HG03025 (cell line): Measurements from ENCODE around the gene AMOT.

ENCODE experiments used
- ATAC-seq: cut with Tn5 transposase; IDR thresholded peaks from one replicate; pipeline ENCODE4 v1.9.1; 2021; ENCODE audit warnings: mild to moderate bottlenecking, moderate library complexity; ENCODE audit not compliant: unreplicated experiment, low FRiP score

AMOT gene

DNA sequence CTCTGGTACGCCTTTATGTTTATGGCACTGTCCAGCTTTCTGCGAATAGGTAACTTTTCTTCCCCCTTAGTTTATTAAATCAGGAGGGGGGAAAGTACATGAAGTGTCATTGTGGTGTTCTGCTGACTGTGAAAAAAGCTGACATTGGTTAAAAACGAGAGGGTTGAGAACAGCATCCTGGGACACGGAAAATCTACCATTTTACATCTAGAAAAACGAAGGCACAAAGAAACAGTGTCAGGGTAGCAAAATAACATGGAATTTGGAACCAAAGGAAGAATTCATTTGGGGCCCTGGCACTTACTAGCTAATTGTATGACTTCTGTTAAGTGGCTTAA lies 1.2 kb upstream of the AMOT start:
- ATAC-seq: no peak

DNA sequence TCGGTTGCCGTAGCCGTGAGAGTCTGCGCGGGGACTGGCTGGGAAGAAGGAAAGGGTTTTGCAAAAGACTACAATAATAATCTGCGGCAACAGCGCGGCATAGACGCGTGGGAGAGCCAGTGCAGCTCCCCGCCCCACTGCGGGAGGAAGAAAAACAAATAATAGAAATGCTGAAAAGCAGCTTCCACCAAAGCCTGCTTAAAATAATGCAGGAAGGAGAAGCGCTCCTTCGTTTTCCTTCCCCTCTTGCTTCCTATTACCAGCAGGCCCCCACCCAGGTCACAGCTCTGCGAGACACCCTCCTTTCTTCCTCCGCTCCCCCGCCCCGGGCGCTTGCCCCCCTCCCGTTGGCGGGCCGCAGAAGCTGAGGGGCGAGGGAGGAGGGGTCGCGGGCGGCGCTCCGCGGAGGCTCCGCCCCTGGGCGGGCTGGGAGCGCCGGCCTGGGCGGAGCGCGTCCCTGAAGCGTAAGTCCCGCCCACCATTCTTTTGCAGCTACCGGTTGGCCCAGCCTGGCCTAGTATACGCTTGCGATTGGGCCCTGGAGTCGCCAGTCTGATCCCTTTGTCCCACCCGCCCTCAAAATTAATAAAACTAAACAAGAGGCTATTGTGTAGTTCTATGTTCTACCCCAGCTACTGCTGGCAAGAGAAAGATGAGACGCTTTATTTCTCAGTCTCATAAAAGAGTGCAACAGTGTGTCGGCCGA lies 636 bp upstream of the AMOT start:
- ATAC-seq: peak; percentile 86

DNA sequence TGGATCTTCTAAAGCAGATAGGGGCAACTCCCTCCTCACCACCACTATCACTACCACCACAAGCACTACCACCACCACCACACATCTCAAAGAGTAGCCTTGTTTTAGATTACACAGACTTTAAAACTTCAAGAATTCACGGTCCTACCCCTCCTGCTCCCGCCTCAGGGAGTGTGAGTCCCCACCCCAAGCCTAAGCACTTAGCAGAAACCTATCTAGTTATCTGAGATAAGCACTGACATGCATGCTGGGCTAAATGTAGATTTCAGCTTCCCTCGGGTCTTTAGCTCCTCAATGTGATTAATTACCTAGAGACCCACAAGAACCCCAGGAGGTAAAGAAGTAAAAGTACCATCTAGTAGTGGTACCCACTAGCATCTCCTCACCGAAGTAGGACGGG lies 775 bp downstream of the AMOT start:
- ATAC-seq: no peak

DNA sequence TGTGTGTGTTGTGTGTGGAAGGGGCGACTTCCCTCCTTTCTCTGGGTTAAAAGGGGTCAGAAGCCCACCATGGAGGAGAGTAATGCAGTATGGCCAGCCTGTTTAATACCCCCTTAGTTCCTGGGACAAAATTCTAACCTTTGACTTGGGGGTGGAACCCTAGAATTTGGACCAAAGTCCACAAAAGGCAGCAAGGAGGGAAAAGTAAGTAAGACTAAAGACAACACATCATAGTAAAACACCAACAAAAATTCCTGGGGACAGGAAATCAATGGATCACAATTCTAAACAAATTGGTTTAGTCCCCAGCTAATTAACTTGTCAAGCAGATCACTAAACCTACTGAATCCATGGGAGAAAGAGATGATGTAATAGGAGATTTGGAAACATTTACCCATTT lies 3.1 kb downstream of the AMOT start:
- no peak for ATAC-seq

DNA sequence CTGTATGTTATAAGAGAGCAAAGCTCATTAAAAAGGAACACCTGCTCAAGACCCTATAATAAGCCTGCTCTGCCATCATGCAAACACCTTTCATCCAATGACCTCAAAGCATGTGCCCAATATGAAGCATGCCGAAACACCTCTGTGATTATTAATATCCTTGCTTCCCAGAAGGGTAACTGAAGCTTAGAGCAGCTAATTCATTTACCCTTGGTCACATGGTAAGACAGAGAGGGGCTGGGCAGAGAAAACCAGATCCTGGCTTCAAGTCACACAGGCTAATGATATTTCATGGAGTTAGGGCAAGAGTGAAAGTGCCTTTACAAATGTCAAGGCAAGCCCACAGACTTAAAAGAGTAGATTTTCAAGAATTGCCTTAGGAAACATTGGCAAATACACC lies 5.6 kb downstream of the AMOT start:
- no peak for ATAC-seq

DNA sequence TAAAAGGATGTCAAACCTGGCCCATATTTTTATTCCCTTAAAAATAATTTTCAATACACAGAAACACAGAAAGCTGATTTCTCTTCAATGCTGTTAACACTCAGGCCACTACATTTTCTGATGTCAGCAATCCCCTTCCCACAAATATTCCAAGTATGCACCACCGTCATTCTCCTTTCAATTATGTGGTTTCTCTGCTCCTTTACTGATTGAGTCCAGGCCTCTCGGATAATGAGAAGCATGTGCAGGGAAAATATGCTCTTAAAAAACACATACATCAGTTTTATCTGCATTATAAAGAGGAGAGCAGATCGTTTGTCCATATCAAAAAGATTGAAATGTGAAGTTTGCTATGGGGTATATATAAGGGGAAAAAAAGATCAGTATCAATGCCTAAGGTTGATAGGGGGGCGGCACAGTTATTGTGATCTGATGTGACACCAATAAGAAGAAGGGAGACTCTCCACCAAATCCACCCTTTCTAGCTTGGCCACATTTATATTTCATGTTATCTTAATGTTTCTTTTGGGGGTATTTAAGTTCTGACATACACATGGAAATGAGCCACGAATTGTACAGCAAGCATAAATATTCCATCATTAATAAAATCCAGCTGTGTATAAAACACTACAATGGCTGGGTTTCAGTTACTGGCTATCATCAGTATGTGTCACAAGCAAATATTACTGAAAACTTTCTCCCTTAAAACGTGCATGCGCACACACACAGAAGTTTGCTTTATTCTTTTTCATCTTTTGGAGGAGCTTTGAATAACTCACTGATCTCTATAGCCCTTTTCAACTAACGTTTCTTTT lies 6.4 kb downstream of the AMOT start:
- no peak for ATAC-seq

DNA sequence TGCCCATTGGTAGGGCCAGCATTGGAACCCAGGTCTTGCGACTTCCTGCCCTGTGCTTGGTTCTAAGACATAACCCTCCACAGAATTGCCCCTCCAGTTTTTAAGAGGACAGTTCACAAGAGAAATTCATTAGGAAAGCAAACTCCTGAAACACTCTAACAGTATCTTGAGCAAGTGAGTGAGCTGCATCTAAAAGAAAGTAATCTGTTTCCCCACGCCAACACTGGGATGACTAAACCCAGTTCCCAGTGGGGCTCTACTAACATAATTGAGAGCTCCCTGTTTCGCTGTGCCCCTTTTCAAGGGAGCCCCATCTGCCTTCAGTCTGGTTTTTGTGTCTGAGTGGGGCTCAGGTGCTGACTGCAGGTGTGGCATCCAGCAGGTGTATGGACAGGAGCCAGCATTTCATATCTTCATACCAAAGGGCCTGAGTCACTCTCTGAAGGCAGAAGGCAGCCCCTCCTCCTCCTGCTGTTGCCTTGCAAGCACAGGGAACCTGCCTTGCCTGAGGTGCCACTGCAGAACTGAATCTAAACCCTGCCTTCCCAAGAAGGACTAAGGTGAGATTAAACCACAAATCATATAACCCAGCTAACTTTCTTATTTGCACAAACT lies 8.0 kb downstream of the AMOT start:
- ATAC-seq: no peak

DNA sequence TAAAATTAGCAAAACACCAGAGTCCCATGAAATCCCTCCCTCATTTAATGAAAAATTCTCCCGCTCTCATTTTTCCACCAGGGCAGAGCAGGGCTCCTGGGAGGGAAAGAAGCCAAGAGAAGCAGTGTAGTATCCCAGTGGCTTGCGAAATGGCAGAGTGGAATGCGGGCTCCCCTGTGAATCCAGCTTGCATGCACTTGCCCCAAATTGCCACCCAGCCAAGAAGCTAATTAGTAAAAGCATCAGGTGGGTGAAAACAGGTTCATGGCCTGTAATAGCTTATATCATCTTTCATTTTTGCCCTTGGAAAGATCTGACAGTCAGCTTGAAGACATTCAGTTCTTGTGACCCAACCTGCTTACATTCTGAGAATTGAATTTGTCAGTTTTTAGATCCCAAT lies 10.1 kb downstream of the AMOT start:
- ATAC-seq: no peak

DNA sequence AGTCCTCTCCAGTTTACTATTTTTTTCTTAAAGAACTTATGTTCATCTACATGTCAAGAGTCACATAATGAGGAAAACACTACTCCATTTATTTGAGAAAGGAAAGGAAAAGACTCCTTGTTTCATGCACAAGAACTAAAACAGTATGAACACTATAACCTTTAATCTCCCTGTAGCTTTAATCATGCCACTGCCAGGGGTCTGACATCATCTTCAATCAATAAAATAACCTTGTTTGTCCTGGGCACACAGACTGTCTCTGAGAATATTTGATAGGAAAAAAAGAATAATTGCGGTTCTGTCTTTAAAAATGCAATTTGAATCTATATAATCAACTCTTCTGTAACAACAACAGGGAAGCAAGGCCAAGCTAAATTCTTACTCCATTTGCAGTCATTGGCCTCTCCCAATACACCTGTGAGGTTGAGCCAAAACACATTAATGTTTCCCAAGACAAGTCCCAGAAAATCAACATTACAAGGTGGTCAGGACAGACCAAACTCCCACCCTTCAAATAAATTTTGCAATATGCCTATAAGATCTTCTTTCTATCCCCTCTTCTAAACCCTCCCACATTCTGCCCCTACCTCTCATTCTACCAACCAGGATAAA lies 13.2 kb downstream of the AMOT start:
- ATAC-seq: no peak

DNA sequence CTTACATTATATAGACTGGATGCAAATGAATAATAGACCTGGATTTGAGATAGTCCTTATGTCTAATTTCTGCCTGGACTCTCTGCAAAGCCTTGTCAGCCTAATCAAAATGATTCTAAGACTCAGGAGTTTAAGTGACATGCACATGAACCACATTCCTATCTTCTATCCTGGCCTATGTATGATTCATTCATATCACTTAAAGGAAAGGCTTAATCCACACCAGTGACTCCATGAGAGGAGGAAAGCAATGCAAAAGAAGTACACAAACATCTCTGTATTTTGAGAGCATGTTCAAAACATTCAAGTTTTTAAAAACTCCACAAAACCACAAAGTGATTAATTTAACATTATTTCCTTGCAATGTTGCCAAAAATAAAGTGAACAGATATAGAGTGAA lies 14.6 kb downstream of the AMOT start:
- no peak for ATAC-seq

DNA sequence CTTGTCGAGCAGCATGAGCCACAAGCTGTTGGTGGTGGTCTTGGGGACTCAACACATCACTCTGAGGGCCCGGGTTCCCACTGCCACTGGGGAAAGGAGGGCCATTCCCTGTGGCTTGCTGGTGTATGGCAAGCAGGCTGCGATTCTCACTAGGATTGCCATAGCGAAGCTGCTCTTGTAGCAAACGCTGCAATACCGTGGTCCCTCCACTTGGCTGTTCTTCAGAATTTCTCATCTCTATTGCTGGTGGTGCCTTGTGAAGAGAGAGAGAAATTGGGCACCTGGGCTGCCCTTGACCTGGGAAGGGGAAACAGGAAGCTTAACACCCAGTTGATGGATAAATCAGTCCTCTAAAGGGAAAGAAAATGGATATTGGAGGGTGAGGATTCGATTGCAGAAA lies 17.7 kb downstream of the AMOT start:
- no peak for ATAC-seq

DNA sequence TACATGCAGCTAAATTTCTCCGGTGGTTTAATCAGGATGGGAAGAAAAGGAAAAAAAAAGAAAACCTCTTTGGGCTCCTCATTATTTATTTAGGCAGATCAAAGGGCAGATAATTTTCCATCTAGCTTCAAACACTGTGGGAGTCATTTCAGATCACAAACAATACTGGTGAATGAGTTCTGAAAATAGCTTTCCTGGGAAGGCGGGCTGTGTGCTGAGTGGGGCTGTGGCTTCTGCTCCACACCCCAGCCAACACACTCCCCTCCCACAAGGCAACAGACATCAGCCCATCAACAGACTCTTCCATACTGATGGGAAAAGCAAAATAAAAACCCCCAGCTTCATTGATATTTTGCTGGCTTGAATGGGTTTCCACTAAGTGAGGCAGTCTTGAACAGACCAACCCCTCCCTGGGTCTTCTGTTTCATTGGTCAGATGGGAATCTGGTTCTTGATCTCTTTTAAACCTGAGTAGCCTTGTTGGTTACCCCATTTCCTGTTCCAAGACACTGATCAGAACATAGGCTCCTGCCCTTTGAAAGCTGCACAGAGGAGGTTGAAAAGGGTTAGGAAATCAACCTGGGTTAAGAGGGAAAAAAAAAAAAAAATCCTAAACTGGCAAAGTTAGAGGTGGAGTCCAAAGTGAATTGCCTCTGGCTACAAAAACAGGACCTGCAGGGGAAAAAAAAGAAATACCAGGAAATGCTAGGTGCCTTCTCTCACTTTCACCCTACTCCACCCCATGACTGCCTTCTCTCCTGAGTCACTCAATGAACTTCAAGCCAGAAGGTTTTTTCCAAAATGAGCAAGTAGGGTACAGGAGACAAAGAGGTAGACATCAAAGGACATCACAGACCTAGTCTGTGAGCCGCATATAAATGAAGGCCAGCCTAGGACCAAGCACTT lies 20.0 kb downstream of the AMOT start:
- no peak for ATAC-seq

DNA sequence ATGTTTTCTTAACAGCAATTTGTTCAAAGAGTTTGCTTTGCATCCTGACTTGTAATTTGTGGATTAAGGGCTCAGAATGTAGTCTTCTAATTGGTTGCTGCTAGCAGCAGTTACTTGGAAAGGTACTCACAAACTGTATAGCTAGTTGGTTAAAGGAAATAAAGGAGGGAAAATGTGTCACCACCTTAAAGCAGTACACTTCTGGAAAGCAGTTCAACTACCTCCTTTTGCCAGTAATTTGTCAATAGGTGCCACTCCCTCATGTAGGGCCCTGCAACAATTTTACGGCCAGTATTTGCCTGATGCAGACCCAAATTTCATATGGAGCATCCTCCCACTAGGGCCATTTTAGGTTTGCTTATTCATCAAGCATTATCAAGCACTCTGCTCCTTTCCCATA lies 20.8 kb downstream of the AMOT start:
- ATAC-seq: no peak

DNA sequence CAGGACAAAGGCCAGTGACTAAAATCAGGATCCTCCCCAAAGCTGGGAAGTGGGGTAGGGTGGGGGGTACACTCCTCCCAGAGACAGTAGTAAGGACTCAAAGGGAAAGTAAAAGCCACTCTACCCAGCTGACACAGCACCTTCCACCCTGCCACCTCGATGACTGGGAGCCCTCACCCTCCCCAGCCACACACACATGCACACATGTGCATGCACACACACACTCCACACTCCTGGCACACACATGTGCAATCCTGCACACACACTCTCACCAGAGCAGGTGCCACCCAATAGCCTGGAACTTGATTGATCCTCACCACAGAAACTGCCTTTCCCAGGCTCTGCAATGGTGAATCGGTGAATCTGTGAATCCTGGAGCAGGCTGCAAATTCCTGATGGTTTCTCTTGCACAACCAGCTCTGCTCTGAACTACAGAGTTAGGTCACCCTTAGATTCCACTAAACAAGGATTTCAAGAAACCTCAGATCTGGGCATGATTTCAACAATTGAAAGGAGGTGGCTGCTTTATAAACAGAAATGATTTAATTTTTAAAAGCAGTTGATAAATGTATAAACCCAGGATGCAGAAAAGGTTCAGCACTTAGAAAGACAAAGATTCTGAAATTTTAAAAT lies 21.5 kb downstream of the AMOT start:
- no peak for ATAC-seq

DNA sequence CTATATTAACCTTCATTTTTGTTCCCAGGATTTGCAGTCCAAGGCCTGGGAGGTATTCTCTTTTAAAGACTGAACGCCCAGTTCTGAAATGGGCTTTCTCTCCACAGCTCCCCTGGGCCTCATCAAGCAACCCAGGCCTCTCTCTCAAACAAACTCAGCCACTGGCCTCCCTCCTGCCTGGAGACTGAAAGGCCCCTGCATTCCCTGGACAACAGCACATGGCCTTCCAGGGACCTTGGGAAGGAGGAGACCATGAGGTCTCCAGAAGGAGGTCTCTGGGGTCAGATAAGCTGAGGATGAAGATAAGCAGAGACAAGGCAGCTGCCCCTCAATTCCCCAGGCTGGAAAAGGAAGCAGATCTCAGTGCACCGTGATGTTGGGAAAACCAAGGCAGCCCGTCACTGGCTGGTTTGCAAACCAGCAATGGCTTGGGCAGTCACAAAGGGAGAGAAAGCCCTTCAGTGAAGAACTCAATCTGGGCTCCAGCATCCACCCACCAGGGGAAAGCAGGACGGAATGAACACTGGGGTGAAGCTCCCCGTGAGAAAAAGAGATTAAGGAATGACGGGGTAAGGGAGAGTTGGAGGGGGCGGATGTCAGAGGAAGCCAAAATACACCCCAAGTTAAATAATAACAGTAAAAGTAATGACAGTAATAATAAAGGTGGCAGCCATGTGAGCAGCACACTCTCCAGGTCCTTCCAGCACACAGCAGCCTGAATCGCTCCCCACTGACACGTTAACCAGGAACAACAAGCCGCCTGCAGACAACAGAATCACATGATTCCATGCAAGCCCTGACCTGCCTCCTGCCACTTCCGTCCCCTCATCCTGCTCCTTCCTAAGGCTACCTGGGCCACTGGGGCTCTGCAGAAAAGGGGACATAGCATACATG lies 22.3 kb downstream of the AMOT start:
- no peak for ATAC-seq

DNA sequence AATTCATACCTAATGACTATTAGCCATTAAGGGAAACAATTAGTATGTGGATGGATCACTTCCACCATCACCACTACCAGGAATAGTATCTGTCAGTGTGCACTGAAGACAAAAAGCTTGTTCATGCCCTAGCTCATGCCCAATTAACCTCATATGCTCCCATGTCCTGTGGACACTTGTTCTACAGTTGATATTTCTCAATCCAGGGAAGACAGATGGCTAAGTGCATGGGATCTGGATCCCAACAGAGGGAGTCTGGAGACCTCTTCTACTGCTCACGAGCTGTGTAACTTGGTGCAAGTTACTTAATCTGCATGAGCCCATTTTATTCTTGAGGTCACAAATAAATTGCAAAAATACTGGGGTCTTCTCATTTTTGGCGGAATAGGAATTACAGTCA lies 23.7 kb downstream of the AMOT start:
- ATAC-seq: no peak

DNA sequence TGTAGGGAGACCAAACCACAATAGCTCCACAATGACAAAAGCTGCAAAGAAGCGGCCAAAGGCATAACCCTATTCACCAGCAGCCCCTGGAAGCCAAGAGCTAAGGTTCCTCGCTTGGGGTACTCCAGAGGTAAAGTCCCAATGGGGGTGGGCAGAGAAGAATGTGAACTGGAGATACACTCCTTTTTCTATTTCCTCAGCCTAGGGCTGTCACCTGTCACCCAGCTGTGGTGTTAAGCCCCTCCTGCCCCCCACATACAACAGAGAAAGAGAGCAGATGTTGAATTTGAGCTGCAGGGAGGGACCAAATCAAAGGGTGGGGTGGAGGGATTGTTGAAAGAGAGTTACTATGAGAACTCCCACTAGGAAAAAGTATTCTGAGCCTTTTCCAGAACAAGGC lies 26.1 kb downstream of the AMOT start:
- ATAC-seq: no peak

DNA sequence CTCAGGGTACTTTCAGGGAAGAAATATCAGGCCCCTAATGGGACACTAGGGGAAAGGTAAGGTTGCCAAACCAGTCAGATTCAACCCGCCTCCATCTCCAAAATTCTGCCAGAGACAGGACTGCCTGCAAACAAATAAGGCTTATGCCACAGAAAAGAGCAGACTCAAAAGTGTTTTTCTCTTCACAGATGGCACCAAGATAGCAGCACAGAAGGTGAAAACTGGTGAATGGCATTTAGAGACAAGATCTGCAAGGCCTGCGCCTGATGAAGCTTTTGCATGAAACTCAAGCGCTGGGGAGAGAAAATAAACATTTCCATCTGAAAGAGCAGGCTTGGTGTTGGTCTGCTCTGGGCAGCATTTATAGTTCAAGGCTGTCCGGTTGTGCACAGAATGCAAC lies 27.9 kb downstream of the AMOT start:
- no peak for ATAC-seq

DNA sequence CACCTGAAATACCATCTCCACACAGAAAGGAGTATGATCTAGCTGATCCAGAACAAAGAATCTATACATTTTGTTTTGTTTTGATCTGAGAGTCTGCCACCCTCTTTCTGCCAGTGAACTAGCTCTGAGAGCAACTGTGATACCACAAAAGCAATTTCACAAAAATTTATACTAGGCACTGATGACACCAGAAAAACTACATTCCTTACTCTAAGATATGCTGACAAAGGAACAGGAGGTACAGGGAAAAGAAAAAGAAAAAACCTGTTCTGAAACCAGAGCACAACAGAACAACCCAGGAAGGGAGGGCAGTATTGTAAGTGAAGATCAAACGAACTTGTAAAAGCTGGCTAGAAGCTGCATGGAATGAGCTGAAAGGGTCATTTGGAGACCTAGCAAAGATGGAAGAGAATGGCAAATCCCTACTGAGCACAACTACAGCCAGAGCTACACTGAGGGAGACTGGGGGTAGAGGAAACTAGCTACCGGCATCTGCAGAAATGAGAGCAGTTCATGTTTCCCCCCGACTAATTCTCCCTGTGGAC lies 31.9 kb downstream of the AMOT start:
- no peak for ATAC-seq
